Upper lobe of left lung (tissue), 4 donors: ENCODE measurements around the gene WIPF2.

ENCODE experiments used
- CTCF ChIP-seq, 6 experiments: fragments of 450-650 bp in 4 of 6; fragments of 200-600 bp in 2 of 6; sonication (generic) in 2 of 6; IDR thresholded peaks; one replicate each; pipeline ENCODE4 v1.5.1; 2016 to 2019; ENCODE audit warnings: antibody characterized with exemption in 6 of 6
- POLR2A ChIP-seq, 4 donors: fragments of 450-650 bp; IDR thresholded peaks; one replicate each; pipeline ENCODE4 v1.5.1; 2016 to 2017; ENCODE audit warnings: antibody characterized with exemption in 4 of 4, mild to moderate bottlenecking in 2 of 4

GRCh38 chr17:40177275-40177874 lies 41.7 kb upstream of the WIPF2 start, which contains the start of gene RAPGEFL1:
- no peak for TF ChIP-seq CTCF (IDR thresholded peaks at IDR 0.05)
- peak in 1 of 4 donors; percentile 41 for TF ChIP-seq POLR2A (IDR thresholded peaks at IDR 0.05)
